Measurements from ENCODE around the gene CFAP65.
A peak's percentile ranks its signal among the peaks of the same experiment; 100 is the strongest.

CFAP65 gene

DNA sequence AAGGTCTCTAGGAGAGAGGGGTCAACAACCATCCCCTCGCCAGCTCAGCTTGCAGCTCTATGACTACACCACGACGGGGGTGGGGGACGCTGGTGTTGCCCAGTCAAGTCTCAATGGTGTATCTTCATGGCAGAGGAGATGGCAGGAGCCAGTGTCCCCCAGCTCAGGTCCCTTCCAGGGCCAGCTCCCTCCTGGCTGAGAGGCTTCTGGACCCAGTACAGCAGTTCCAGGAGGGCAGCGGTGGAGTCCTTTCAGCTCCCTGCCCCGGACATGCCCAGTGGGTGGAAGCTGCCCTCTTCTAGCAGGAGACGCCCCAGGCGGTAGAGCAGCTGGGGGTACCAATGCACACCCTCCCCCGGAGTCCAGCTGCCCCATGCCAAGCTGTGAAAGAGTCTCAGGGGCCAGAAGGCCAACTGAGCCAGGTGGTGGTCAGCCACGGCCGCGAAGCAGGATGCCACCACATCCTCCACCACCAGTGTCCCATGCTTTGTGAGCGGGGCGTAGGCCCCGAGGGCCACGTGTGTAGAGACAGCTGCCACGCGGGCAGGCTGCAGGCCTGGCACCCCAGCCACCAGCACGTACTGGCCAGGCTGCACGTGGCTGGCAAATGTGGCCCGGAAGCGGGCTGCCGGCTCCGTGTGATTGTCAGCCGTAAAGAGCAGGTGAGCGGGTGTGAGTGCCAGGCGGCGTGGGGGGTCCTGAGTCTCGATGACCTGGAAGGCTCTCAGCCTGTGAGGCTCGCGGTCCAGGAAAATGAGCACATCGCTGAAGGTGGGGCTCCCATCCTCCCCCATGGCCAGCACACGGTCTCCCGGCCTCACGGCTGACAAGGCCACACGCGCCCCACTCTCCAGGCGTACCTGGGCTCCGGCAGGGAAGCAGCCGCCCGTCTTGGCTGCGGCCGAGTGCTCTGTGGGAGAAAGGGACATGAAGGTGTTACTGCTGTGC, 13.9 kb upstream of the CFAP65 start:
- DNase-seq (ENCODE audit: low spot score in 2 of 2) = no peak
- H3K4me1 Mint-ChIP-seq = peaks cover 12% of the 10 kb centered on the region
- H3K27ac Mint-ChIP-seq = no peak overlapping the region

DNA sequence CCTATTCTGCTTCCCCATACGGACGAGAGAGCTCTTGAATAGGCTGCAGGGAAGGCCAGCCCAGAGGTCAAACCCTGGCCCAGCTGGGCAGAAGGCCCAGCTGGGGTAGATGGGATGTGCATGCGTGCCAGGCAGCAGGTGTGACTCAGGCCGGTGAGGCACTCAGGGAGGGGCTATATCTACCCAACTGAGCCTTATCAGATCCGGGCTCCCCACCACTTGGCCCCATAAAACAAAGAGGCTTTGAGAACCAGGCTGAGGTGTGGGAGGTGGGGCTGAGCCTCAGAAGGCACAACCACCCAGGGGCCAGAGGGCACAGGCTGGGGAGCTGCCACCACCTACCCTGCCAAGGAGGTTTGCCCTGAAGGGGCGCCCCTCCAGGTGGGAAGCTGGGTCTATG, 8.0 kb upstream of the CFAP65 start:
- no peak overlapping the region for H3K4me3 Mint-ChIP-seq
- H3K27ac Mint-ChIP-seq = no peak overlapping the region
- no peaks in the 10 kb centered on the region for H3K36me3 Mint-ChIP-seq
- ATAC-seq (no peak), DNase-seq (ENCODE audit: low spot score in 2 of 2) (no peak)
- H3K4me1 Mint-ChIP-seq = no peaks in the 10 kb centered on the region
- H3K9me3 Mint-ChIP-seq = no peaks in the 10 kb centered on the region

More for the DNA sequence above, 13.9 kb upstream of the CFAP65 start:
- H3K9me3 Mint-ChIP-seq = no peaks in the 10 kb centered on the region
- no peak overlapping the region for H3K4me3 Mint-ChIP-seq
- no peak for ATAC-seq
- H3K36me3 Mint-ChIP-seq = no peaks in the 10 kb centered on the region

DNA sequence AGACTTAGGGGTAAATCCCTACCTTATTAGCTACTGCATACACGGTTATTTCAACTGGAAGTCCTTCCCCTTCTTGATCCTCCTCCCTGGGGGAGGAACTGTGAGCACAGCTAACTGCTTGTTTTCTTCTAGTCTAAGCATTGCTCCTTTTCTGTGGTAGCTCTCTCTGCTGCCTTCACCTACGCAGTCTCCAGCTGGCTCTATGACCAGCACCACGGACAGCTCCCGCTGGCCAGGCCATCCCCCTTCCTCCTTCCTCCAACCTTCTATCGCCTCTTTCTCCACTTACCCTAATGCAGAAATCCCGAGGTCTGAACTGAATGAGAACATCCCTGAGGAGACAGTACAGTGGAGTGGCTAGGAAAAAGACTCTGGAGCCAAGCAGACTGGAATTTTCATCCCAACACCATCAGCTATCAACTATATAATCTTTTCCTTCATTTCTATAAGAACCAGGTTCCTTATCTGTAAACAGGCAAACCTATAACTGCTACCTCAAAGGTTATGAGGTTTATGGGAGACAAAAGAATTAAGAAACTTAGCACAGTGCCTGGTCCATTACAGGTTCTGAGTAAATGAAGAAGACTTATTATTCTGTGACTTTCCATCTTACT, 4.7 kb upstream of the CFAP65 start:
- no peak for DNase-seq (ENCODE audit: low spot score in 2 of 2)
- Mint-ChIP-seq H3K9me3 (no peaks in the 10 kb centered on the region), H3K27ac (no peak overlapping the region), H3K36me3 (no peaks in the 10 kb centered on the region), H3K4me1 (peaks cover 5% of the 10 kb centered on the region), H3K4me3 (no peak overlapping the region)
- peak; percentile 32 for ATAC-seq

DNA sequence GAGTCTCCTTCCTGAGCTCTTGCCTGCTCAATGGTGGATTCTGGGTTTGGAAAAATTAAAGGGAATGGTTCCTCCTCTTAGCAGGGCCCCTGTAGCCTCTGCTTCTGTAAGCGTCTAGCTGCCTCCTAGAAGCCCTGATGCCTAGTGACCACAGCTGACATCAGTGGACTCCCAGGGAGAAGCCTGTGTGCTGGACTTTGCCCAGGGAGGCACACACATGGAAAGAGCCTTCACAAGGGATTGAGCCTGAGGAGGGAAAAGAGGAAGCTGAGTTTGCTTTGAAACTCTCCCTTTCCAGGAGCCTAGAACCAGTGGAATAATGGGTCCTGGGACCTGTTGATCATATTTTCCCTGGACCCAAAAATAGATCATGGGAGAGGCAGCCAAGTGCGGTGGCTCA, 1.4 kb upstream of the CFAP65 start:
- DNase-seq (ENCODE audit: low spot score in 2 of 2) = no peak
- no peak overlapping the region for H3K4me3 Mint-ChIP-seq
- H3K36me3 Mint-ChIP-seq = no peaks in the 10 kb centered on the region
- H3K27ac Mint-ChIP-seq = no peak overlapping the region
- no peaks in the 10 kb centered on the region for H3K9me3 Mint-ChIP-seq
- peaks cover 6% of the 10 kb centered on the region for H3K4me1 Mint-ChIP-seq
- no peak for ATAC-seq

DNA sequence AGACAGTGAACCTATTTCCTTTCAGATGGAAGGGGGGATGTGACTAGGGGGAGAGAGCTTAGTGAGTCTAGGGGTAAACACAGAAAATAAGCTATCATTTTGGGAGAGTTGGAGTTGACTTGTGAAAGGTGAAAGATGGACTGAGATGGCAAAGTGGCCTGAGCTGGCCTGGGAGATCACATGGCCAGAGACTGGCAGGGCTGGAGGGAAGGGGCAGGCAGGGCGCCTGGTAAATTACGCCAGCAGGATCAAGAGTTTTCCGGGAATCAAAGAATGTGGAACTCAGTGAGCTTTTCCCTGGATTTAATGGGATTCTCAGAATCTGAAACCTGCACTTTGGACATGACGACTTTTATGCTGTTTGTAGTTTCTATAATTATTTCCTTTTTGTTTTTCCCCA, 841 bp upstream of the CFAP65 start:
- DNase-seq (ENCODE audit: low spot score in 2 of 2) (no peak), ATAC-seq (no peak)
- no peaks in the 10 kb centered on the region for H3K36me3 Mint-ChIP-seq
- no peak overlapping the region for H3K4me3 Mint-ChIP-seq
- H3K4me1 Mint-ChIP-seq = peaks cover 6% of the 10 kb centered on the region
- H3K27ac Mint-ChIP-seq = no peak overlapping the region
- no peaks in the 10 kb centered on the region for H3K9me3 Mint-ChIP-seq

DNA sequence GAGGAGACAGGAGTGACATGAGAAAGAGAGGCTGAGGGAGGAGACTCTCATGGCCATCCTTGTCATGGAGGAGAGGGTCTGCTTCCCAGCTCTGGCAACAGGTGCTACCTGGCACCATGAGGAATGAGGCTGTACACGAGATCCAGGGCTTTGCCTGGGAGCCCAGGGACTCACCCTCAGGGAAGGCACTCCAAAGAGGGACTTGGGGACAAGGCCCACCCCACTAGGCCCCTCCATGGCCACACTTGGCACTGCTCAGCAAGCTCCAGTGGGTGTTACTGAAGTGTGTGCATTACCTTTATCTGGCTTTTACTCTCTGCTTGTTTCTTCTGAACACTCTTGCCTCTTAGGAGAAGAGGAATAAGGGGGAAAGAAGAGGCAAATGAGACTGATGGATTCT, 2.7 kb downstream of the CFAP65 start:
- ATAC-seq (peak; percentile 14), DNase-seq (ENCODE audit: low spot score in 2 of 2) (no peak)
- Mint-ChIP-seq H3K27ac (no peak overlapping the region), H3K4me3 (no peak overlapping the region), H3K9me3 (no peaks in the 10 kb centered on the region), H3K36me3 (no peaks in the 10 kb centered on the region), H3K4me1 (peaks cover 6% of the 10 kb centered on the region)

DNA sequence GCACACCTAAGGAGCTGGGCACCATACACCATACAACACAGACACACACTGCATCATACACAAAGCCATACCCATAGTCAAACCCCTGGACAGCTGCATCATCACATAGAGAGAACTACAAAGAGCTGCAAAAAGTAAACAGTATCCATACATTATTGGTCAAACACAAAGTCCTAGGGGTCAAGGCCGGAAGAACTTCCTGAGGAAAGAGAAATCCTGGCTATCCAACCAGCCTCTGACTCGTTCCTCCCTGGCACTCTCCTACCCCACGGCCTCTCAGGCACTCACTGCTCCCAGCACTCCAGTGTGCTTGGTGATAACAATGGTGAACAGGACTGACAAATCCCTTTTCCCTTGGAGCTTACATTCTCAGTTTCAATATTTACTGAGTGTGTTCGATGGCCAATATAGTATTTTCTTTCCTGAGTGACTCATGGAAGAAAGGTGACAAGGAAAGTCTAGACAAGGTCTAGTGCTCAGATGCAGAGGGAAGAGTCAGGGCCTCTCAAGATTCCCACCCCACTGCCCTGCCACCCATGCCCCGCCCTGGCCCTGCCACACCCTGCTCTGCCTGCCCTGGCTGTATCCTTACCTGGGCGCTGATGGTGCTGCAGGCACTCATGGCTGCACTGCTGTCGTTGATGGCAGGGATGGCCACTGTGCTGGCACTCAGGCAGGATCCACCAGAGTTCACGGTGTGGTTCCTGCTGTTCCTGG, 3.4 kb downstream of the CFAP65 start:
- Mint-ChIP-seq H3K4me1 (peaks cover 6% of the 10 kb centered on the region), H3K36me3 (no peaks in the 10 kb centered on the region), H3K27ac (no peak overlapping the region), H3K9me3 (no peaks in the 10 kb centered on the region), H3K4me3 (no peak overlapping the region)
- DNase-seq (ENCODE audit: low spot score in 2 of 2) = no peak
- peak; percentile 31 for ATAC-seq

DNA sequence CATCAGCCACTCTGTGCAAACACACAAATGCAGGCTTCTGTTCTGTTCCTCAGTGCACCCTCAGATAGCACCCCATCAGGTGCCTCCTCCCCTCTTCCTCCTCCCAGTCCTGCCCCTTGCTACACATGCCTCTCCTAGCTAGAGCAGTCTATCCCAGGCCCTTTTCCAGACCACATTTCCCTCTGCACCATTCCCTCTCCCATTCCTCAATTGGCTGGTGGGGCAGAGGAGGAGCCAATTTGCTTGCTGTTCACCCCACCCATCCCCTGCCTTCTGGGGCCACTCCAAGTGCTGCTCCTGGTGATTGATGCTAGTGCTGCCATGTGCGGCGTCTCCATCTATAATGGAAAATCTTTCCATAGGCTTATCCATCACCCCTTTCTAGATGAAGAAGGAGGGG, 5.4 kb downstream of the CFAP65 start:
- DNase-seq (ENCODE audit: low spot score in 2 of 2) = no peak
- ATAC-seq = peak; percentile 24
- no peak overlapping the region for H3K27ac Mint-ChIP-seq
- no peak overlapping the region for H3K4me3 Mint-ChIP-seq
- no peaks in the 10 kb centered on the region for H3K9me3 Mint-ChIP-seq
- H3K4me1 Mint-ChIP-seq = no peaks in the 10 kb centered on the region
- no peaks in the 10 kb centered on the region for H3K36me3 Mint-ChIP-seq

DNA sequence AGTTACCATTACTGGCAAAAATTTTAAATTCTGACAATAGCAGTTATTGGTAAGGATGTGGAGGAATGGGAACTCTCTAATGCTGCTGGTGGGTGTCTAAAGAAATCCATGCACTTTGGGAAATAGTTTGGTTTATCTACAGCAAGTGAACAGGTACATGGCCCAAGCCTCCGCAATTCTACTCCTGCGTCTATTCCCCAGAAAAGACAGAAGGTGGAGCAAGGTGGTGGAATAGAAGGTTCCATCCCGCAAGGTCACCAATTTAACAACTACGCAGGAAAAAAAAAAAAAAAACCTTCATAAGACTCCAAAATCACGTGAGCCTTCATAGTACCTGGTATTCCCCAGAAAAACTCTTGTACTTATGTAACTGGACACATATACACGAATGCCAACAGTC, 6.5 kb downstream of the CFAP65 start:
- DNase-seq (ENCODE audit: low spot score in 2 of 2) (no peak), ATAC-seq (no peak)
- H3K36me3 Mint-ChIP-seq = no peaks in the 10 kb centered on the region
- no peaks in the 10 kb centered on the region for H3K4me1 Mint-ChIP-seq
- H3K4me3 Mint-ChIP-seq = no peak overlapping the region
- no peak overlapping the region for H3K27ac Mint-ChIP-seq
- no peaks in the 10 kb centered on the region for H3K9me3 Mint-ChIP-seq

DNA sequence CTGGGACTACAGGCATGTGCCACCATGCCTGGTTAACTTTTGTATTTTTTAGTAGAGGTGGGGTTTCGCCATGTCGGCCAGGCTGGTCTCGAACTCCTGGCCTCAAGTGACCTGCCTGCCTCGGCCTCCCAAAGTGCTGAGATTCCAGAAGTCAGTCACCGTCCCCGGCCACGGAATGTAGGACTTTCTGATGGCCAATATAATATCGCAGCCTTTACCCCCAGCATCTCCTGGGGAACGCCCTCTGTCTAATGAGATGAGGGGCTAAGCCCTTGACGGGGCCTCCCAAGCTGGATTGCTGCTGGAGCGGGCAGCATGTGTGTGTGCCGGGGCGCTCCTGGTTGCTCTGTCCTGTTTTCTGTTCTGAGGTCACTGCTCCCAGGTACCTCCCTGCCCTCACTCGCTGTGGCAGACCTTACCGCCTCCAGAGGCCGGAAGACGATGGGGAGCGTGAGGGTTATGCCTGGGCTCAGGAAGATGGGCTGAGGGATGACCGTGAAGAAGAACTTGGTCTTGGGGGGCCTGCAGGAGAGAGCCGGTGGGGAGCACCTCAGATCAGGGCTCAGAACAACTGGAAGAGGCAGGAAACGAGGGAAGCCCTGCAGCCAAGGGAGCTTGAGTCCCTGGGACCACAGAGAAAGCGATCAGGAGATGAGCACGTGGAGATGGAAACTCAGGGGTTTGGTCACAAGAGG, 9.1 kb downstream of the CFAP65 start:
- no peak overlapping the region for H3K27ac Mint-ChIP-seq
- no peak overlapping the region for H3K4me3 Mint-ChIP-seq
- H3K9me3 Mint-ChIP-seq = no peaks in the 10 kb centered on the region
- no peak for DNase-seq (ENCODE audit: low spot score in 2 of 2)
- H3K36me3 Mint-ChIP-seq = no peaks in the 10 kb centered on the region
- H3K4me1 Mint-ChIP-seq = no peaks in the 10 kb centered on the region
- no peak for ATAC-seq

DNA sequence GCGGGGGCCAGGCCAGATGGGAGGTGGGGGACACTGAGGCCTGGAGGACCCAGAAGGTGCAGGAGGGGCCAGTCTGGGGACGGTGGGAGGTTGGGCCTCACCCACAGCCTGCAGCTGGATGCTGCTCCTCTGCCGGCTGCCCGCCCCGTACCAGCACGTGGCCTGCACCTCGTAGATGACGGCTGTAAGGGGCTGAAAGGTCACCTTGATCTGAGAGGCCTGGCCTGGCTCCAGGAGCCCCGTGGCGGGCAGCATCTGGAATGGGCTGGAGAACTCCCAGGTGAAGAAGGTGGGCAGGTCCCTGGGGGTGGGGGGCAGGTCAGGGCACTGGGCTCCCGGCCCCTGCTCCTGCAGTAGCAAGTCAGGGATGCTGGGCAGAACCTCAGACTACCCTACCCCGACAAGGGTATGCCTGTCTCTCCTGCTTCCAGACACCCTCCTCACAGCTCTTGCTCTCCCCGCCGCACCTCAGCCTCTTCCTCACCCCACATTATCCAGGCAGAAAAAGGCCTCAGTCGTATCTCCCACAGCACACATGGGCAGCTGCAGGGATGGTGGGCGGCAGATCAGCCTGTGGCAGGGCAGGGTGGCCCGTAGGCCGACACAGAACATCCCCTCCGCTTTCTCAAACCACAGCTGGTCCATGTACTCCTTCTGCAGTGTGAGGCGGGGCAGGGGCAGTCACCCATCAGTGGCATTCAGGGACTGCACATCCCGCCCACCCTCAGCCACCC, 10.1 kb downstream of the CFAP65 start:
- H3K9me3 Mint-ChIP-seq = no peaks in the 10 kb centered on the region

DNA sequence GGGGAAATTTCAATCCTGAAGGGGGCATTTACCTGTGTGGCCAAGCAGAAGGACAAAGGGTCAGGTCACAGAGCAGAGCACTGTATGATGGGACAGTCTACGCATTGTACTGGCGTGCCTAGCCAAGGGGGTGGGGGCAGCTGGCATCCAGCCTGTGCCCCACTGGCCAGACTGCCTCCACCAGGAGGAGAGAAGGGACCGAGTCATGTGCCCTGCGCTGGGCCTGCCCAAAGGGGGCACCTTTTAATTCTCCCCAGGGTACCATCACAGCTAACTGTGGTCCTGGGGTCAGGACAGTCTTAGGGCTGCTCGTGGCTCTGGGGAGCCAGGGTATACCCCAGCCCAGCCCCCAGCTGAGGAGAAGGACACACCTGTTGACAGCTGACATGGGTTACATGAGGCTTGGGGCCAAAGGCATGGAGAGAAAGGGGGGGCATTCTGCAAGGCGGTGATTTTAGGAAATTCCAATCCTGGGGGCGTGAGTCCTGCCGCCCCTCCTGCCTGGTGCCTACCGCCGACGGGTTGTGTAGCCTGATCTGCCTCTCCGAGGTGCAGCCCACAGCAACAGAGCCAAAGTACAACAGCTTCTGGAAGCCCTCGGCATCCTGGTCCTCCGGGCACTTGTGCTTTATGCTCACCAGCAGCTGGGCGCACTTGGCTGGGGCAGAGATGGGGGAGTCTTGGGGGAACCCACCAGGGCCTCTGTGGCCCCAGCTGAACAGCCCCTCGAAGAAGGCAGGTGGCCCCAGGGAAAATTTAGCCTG, 11.0 kb downstream of the CFAP65 start:
- no peaks in the 10 kb centered on the region for H3K4me1 Mint-ChIP-seq
- no peaks in the 10 kb centered on the region for H3K36me3 Mint-ChIP-seq
- no peaks in the 10 kb centered on the region for H3K9me3 Mint-ChIP-seq
- ATAC-seq (no peak), DNase-seq (ENCODE audit: low spot score in 2 of 2) (no peak)
- no peak overlapping the region for H3K27ac Mint-ChIP-seq
- H3K4me3 Mint-ChIP-seq = no peak overlapping the region

More for the DNA sequence above, 10.1 kb downstream of the CFAP65 start:
- no peak for ATAC-seq
- no peak for DNase-seq (ENCODE audit: low spot score in 2 of 2)
- H3K4me3 Mint-ChIP-seq = no peak overlapping the region
- no peaks in the 10 kb centered on the region for H3K4me1 Mint-ChIP-seq
- no peak overlapping the region for H3K27ac Mint-ChIP-seq
- no peaks in the 10 kb centered on the region for H3K36me3 Mint-ChIP-seq

DNA sequence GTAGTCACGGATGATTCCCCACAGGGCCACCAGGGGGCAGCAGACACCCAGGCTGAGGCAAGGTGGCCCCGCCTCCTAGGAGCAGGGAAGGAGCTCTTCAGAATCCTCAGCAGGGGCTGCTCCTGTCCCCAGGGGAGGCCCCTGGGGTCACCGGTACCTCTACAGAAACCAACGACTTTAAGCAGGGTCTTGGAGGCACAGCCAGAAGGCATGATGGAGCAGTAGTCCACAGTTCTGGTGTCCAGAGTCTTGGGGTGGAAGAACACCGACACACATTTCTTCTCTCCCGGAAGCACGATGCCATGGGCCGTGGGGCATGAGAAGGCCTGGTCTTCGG, 11.5 kb downstream of the CFAP65 start:
- DNase-seq (ENCODE audit: low spot score in 2 of 2) = peak; percentile 66 to 80
- H3K4me1 Mint-ChIP-seq = no peaks in the 10 kb centered on the region
- H3K4me3 Mint-ChIP-seq = no peak overlapping the region
- no peaks in the 10 kb centered on the region for H3K9me3 Mint-ChIP-seq
- H3K27ac Mint-ChIP-seq = no peak overlapping the region
- no peaks in the 10 kb centered on the region for H3K36me3 Mint-ChIP-seq
- ATAC-seq = peak; percentile 76

Measured in stimulated activated effector memory CD8-positive, alpha-beta T cell treated with anti-CD3 and anti-CD28 coated beads, Interleukin-12 subunit alpha, Interleukin-12 subunit beta, amount 100 ng/mL, for 72 hours (primary cell).